Mononuclear cell (primary cell): ENCODE data around the gene GMPS. TPM values are rescaled to one million over a fixed set of nuclear protein-coding genes. Genes with fewer than 3 reads are reported as not detected.

ENCODE experiments used
- H3K27me3 ChIP-seq: 2 replicates; pipeline ENCODE4 v1.6.0; 2011; ENCODE audit warnings: low read length, control low read depth; ENCODE audit not compliant: insufficient read depth
- H3K4me1 ChIP-seq: 2 replicates; pipeline ENCODE4 v1.5.1; 2011; ENCODE audit warnings: mild to moderate bottlenecking, low read length, control low read depth; ENCODE audit not compliant: insufficient read depth
- H3K4me3 ChIP-seq: 2 replicates; pipeline ENCODE4 v1.5.1; 2011; ENCODE audit warnings: mild to moderate bottlenecking, low read length, moderate library complexity
- H3K9me3 ChIP-seq: 2 replicates; pipeline ENCODE4 v1.5.1; 2011; ENCODE audit warnings: low read depth, mild to moderate bottlenecking, control low read depth, low read length
- total RNA-seq: library from RNA; depleted of rRNA; stranded (reverse); fragments of >200 nt; gene quantifications from one replicate; pipeline ENCODE4 v1.2.3, GENCODE V29; 2012

The GMPS gene
- total RNA-seq, 1 donor: 43.6 TPM

DNA sequence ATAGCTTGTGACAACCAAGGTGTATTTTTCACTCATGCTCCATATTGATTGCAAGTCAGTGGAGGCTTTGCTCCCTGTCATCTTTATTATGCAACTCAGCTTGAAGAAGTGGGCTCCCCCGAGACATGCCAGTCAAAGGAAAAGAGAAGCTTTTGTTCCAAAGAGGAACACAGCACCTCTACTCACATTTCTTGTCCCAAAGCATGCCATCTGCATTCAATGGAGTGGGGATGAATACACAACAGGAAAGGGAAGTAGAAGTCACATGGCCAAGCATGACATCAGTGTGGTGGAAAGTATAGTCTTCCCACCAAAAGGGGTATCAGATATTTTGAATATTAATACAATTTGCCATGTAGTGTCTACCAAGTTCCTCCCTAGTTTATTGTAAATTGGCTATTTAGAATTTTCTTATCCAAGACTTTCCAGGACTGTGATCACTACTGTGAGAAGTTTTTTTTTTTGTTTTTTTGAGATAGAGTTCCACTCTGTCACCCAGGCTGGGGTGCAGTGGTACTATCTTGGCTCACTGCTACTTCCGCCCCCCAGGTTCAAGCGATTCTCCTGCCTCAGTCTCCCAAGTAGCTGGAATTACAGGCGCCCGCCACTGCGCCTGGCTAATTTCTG lies 114.5 kb downstream of the GMPS start:
- Histone ChIP-seq H3K9me3 (no peaks in the 10 kb centered on the region), H3K4me1 (no peaks in the 10 kb centered on the region), H3K4me3 (no peak overlapping the region), H3K27me3 (no peaks in the 10 kb centered on the region)

GRCh38 chr3:155989536-155989935 lies 119.1 kb downstream of the GMPS start:
- H3K9me3 ChIP-seq: no peaks in the 10 kb centered on the region
- no peaks in the 10 kb centered on the region for H3K27me3 ChIP-seq
- no peaks in the 10 kb centered on the region for H3K4me1 ChIP-seq
- H3K4me3 ChIP-seq: no peak overlapping the region

DNA sequence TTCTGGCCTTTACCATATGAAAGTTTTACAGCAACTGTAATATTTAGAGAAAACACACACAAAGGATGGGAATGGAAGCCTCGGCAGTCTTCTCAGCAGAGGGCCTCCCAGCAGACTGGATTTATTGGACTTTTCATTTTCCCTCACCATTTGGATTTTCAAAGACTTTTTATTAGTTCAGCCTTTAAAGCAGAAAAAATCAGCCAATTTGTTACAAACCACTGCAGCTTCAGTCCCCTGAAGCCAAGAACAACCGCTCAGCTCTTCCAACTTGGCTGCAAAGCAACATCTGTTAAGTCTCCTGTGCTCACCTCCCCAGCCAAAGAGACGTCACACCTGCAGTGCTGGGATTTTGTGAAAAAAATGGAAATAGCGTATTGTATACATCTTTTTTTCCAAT lies 120.8 kb downstream of the GMPS start:
- H3K4me1 ChIP-seq: no peaks in the 10 kb centered on the region
- H3K27me3 ChIP-seq: no peaks in the 10 kb centered on the region
- no peaks in the 10 kb centered on the region for H3K9me3 ChIP-seq
- no peak overlapping the region for H3K4me3 ChIP-seq

- no peak overlapping the region for H3K4me3 ChIP-seq
- no peaks in the 10 kb centered on the region for H3K4me1 ChIP-seq
- no peaks in the 10 kb centered on the region for H3K27me3 ChIP-seq
- H3K9me3 ChIP-seq: no peaks in the 10 kb centered on the region
Observed at GRCh38 chr3:155991847-155992246, 121.4 kb downstream of the GMPS start.

Other genes with a start within 250 kb of the GMPS start
- 0.94 TPM for gene PLCH1, start 125.6 kb upstream of the GMPS start, total RNA-seq
- 2.3 TPM for gene C3orf33, start 64.4 kb upstream of the GMPS start, total RNA-seq
- gene SLC33A1, start 16.2 kb upstream of the GMPS start, total RNA-seq: 30.3 TPM
- gene KCNAB1, start 249.9 kb downstream of the GMPS start, total RNA-seq: not detected